Measurements from ENCODE around the gene IRAG1.

Gene IRAG1

GRCh38 chr11:10664496-10664895 is 29.1 kb downstream of the IRAG1 start:
- no peak for DNase-seq

- no peak for DNase-seq
These were observed 29.6 kb downstream of the IRAG1 start for GRCh38 chr11:10663990-10664389.

GRCh38 chr11:10663365-10663764 is 30.2 kb downstream of the IRAG1 start:
- no peak for DNase-seq

- no peak for DNase-seq
These were observed 33.2 kb downstream of the IRAG1 start for GRCh38 chr11:10660323-10660722.

- DNase-seq, result no peak
These were observed 34.0 kb downstream of the IRAG1 start for GRCh38 chr11:10659339-10660216.

GRCh38 chr11:10658621-10659338 is 34.8 kb downstream of the IRAG1 start:
- no peak for DNase-seq

- DNase-seq, result no peak
These were observed 36.0 kb downstream of the IRAG1 start for GRCh38 chr11:10657308-10658271.

GRCh38 chr11:10655943-10656576 is 37.5 kb downstream of the IRAG1 start:
- no peak for DNase-seq

DNA sequence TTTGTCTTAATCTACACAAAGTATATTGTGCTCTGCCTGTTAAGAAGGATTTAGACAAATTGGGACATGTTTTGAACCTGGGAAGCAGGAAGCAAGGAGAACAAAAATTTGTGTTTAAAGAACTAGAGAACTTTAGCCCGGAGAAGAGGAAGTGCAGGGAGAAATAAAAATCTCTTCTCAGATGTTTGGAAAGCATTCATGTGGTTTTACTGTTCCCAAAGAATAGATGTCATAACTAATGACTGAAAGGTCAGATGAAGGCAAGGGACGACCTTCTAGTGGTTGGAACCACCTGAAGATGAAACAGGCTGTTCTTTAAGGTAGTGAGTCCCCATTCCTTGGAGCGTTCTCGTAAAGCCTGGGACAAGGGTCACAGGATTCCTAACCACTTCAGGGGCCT is 38.3 kb downstream of the IRAG1 start:
- DNase-seq, result no peak

GRCh38 chr11:10654811-10655150 is 38.8 kb downstream of the IRAG1 start:
- no peak for DNase-seq

GRCh38 chr11:10653946-10654810 is 39.4 kb downstream of the IRAG1 start:
- DNase-seq, result no peak

DNA sequence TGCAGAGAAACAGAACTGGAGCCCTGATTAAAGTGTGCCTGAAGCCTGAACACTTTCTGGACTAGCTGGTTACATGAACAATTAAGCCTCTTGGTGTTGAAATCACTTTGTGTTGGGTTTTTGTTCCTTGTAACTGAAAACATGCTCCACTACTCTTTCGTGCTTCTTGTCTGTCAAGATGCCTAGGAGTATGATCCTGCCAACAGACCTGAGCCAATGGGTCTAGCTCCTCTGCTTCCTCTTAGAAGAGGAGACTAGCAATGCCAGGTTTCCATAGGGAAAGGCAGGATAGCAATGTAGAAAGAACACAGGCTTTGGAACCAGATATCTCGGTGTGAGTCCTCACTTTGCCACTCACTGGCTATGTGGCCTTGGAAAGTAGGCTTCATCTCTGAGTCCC is 40.3 kb downstream of the IRAG1 start:
- no peak for DNase-seq

GRCh38 chr11:10651656-10652361 is 41.7 kb downstream of the IRAG1 start:
- DNase-seq, result no peak

- no peak for DNase-seq
These were observed 42.9 kb downstream of the IRAG1 start for GRCh38 chr11:10650630-10651029.

- no peak for DNase-seq
These were observed 43.4 kb downstream of the IRAG1 start for GRCh38 chr11:10650166-10650565.

GRCh38 chr11:10648871-10649270 is 44.7 kb downstream of the IRAG1 start:
- no peak for DNase-seq

GRCh38 chr11:10646681-10647355 is 46.7 kb downstream of the IRAG1 start:
- no peak for DNase-seq

- no peak for DNase-seq
These were observed 47.5 kb downstream of the IRAG1 start for GRCh38 chr11:10646005-10646404.

DNA sequence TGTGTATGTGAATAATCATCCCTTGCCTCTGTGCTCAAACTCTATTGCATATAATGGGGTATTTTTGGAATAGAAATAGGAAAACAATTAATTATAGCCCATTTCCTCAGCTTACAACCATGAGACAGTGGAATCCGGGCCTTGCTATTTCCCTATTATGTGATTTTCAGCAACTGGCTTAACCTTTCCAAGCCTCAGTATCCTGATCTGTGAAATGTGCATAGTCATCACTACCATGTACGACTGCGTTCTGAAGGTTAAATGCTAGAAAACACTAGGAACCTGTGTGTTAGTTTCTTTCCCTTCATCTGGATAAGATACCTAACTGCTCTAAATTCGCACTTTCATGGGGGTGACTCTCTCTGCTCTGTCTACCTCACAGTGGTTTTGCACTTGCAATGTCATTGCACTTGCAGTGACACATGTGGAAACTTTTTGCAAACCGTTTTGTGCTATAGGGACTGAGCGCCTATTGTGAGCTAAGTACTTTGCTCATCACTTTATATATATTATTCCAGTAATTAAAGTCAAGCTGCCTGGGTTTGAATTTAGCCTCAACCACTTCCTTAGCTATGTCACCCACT is 48.3 kb downstream of the IRAG1 start:
- no peak for DNase-seq

Measured in NCI-H1436 treated with DMSO at 0.1 percent for 48 hours (cell line).